Caki2 (cell line): ENCODE data around the gene RBM11. TPM values are rescaled to one million over a fixed set of nuclear protein-coding genes. Genes with fewer than 3 reads are reported as not detected.

ENCODE experiments used
- DNase-seq: peaks from one replicate; pipeline ENCODE4 v3.0.0-alpha.2; 2015; ENCODE audit warnings: low read depth
- in situ Hi-C: cut with HindIII; loops from 2 replicates; pipeline ENCODE4 v1.10.0; 2016; ENCODE audit warnings: low sequenced_read_pairs, low pct_unique_long_range_greater_than_20kb, mixed read lengths
- total RNA-seq: library from RNA; depleted of rRNA; stranded (reverse); fragments of >200 nt; shearing (Covaris generic); gene quantifications from 2 replicates; pipeline ENCODE4 v1.2.3, GENCODE V29; 2014; ENCODE audit warnings: low replicate concordance; rRNA removed

Gene RBM11
- total RNA-seq, 1 experiment from 2014 or later = 2.8 TPM

GRCh38 chr21:14263879-14264278 lies 47.9 kb downstream of the RBM11 start:
- no peak for DNase-seq
- in situ Hi-C loops = no loop called here

GRCh38 chr21:14265023-14265422 lies 49.1 kb downstream of the RBM11 start:
- DNase-seq = no peak
- in situ Hi-C loops = no loop called here

GRCh38 chr21:14267076-14267475 lies 51.1 kb downstream of the RBM11 start:
- no peak for DNase-seq
- in situ Hi-C loops = no loop called here

- DNase-seq = no peak
- in situ Hi-C loops = no loop called here
These were observed 54.7 kb downstream of the RBM11 start for GRCh38 chr21:14270631-14271030.

- in situ Hi-C loops = no loop called here
These were observed 55.1 kb downstream of the RBM11 start for GRCh38 chr21:14271053-14271452.

GRCh38 chr21:14271641-14272040 lies 55.7 kb downstream of the RBM11 start:
- in situ Hi-C loops = no loop called here
- no peak for DNase-seq

More at GRCh38 chr21:14271053-14271452, 55.1 kb downstream of the RBM11 start:
- DNase-seq = no peak

- in situ Hi-C loops = no loop called here
- no peak for DNase-seq
These were observed 58.0 kb downstream of the RBM11 start for GRCh38 chr21:14273736-14274538.

GRCh38 chr21:14275702-14276205 lies 59.8 kb downstream of the RBM11 start:
- in situ Hi-C loops = no loop called here
- no peak for DNase-seq

Other genes with a start within 250 kb of the RBM11 start
- not detected in 2 replicates for gene LIPI, start 5.2 kb upstream of the RBM11 start, total RNA-seq
- 19.5 and 22.7 TPM in 2 replicates for gene HSPA13, start 167.0 kb downstream of the RBM11 start, total RNA-seq